ENCODE measurements around the gene CIT.

DNA sequence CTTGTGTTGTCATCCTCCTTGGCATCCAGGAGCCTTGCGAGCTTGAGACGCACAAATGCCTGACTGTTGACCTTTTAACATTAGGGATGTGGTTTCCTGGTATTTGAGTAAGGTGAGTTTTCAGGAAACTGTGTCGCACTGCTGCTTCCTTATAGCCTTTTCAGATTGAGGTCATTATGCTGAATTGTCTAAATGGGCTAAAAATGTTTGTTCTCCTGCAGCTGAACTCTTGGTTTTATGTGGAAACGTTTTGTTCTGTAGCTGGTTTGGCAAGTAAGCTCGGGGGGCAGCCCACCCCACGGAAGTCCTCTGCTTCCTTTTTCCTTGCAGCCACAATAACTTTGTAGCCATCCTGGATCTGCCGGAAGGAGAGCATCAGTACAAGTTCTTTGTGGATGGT lies 203.5 kb downstream of the CIT start:
- TF ChIP-seq, protein P1, sequence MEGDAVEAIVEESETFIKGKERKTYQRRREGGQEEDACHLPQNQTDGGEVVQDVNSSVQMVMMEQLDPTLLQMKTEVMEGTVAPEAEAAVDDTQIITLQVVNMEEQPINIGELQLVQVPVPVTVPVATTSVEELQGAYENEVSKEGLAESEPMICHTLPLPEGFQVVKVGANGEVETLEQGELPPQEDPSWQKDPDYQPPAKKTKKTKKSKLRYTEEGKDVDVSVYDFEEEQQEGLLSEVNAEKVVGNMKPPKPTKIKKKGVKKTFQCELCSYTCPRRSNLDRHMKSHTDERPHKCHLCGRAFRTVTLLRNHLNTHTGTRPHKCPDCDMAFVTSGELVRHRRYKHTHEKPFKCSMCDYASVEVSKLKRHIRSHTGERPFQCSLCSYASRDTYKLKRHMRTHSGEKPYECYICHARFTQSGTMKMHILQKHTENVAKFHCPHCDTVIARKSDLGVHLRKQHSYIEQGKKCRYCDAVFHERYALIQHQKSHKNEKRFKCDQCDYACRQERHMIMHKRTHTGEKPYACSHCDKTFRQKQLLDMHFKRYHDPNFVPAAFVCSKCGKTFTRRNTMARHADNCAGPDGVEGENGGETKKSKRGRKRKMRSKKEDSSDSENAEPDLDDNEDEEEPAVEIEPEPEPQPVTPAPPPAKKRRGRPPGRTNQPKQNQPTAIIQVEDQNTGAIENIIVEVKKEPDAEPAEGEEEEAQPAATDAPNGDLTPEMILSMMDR (IDR thresholded peaks at IDR 0.05), result no peak
- peak in 1 of 2 donors; percentile 7 for TF ChIP-seq POLR2A (IDR thresholded peaks at IDR 0.05)

Measured in Peyer's patch (tissue), 4 donors.